Kidney (tissue), 22 donors: Measurements from ENCODE around the gene OR2H2. TPM values are rescaled to one million over a fixed set of nuclear protein-coding genes. Genes with fewer than 3 reads are reported as not detected.

Experiments used
- DNase-seq, 5 donors: peaks; one replicate each; pipeline ENCODE4 v3.0.0-alpha.2; 2013 to 2020
- FAIRE-seq: peaks from 2 replicates; lab custom pipeline; 2012; peaks lifted over from hg19 to GRCh38; lab: Jason Lieb, UNC
- H3K27ac ChIP-seq, 2 donors: one replicate each; pipeline ENCODE4 v1.7.0; 2013; ENCODE audit warnings: low read depth in 2 of 2, low read length in 2 of 2, inconsistent platforms in 1 of 2
- H3K27me3 ChIP-seq: one replicate; pipeline ENCODE4 v1.7.1; 2013; ENCODE audit warnings: low read length, inconsistent platforms; ENCODE audit not compliant: control insufficient read depth, insufficient read depth
- H3K36me3 ChIP-seq, 3 donors: one replicate each; pipeline versions ENCODE4 v1.7.0 to v1.7.1; 2013; ENCODE audit warnings: low read length in 3 of 3, control low read depth in 1 of 3, inconsistent platforms in 1 of 3; ENCODE audit not compliant: insufficient read depth in 3 of 3, control insufficient read depth in 2 of 3
- H3K4me1 ChIP-seq, 3 donors: one replicate each; pipeline versions ENCODE4 v1.7.0 to v1.7.1; 2013; ENCODE audit warnings: low read length in 3 of 3, inconsistent platforms in 1 of 3, low read depth in 1 of 3; ENCODE audit not compliant: control insufficient read depth in 2 of 3, insufficient read depth in 2 of 3
- H3K4me3 ChIP-seq, 3 donors: one replicate each; pipeline versions ENCODE4 v1.7.0 to v1.8.1; 2013; ENCODE audit warnings: low read length in 3 of 3, control low read depth in 1 of 3, inconsistent platforms in 1 of 3
- H3K9ac ChIP-seq, 3 donors: one replicate each; pipeline versions ENCODE4 v1.7.0 to v1.7.1; 2013; ENCODE audit warnings: low read length in 3 of 3, control low read depth in 1 of 3, inconsistent platforms in 1 of 3
- H3K9me3 ChIP-seq, 3 donors: one replicate each; pipeline versions ENCODE4 v1.7.0 to v1.7.1; 2013; ENCODE audit warnings: low read length in 3 of 3, control low read depth in 1 of 3, inconsistent platforms in 1 of 3; ENCODE audit not compliant: control insufficient read depth in 2 of 3, insufficient read depth in 1 of 3
- CTCF ChIP-seq: IDR thresholded peaks from 3 replicates; pipeline ENCODE4 v1.5.1; 2012; ENCODE audit warnings: mild to moderate bottlenecking, moderate library complexity, borderline replicate concordance; ENCODE audit not compliant: insufficient read depth; ENCODE audit errors: extremely low read depth
- intact Hi-C: fragments of 100-400 bp; cut with DNase I; formaldehyde crosslinking; loops from one replicate; pipeline ENCODE4 v1.11.1; 2022
- long read RNA-seq, 10 donors: library from polyadenylated mRNA in 1 of 10; unstranded in 1 of 10; transcript quantifications; one replicate each; pipeline ENCODE4 v2.0.0 and lab custom pipeline, GENCODE V29; 2021 to 2026
- polyA plus RNA-seq: library from polyadenylated mRNA; stranded (reverse); fragments of 350-450 nt; fragmentation: Illumina TruSeq; extraction: RNeasy Lipid Tissue Mini Kit (QIAGEN cat#74804); gene quantifications from one replicate; pipeline ENCODE4 v1.2.3, GENCODE V29; 2014; ENCODE audit warnings: low read depth, low replicate concordance; ENCODE audit not compliant: insufficient read depth
- total RNA-seq: library from RNA; stranded (reverse); fragmentation: NEBNext Ultra II Directional; extraction: Animal tissue kit (Norgen Biotek cat#: 25700); gene quantifications from one replicate; pipeline ENCODE4 v1.2.1, GENCODE V29; 2021
- donor health status: control.
- donor health status: control.
- donor health status: control.
- donor health status: control.
- donor health status: control.
- donor health status: DM: yes; HTN: yes; CAD: no.
- donor health status: Normal renal cell carcinoma (clear cell type).

The OR2H2 gene
- total RNA-seq: not detected
- not detected for polyA plus RNA-seq
- long read RNA-seq, donor 1: 0 reads
- long read RNA-seq, donor 2, partial matches to known transcripts: 5 of 5 reads
- long read RNA-seq, donor 2, other reads (novel, unspliced or antisense): 0 of 5 reads
- long read RNA-seq, donor 3: 0 reads
- long read RNA-seq, donor 4, partial matches to known transcripts: 28 of 28 reads
- long read RNA-seq, donor 4, other reads (novel, unspliced or antisense): 0 of 28 reads
- long read RNA-seq, donor 5: 0 reads
- long read RNA-seq, donor 6: 0 reads
- long read RNA-seq, donor 7: 0 reads
- long read RNA-seq, donor 8: 0 reads
- long read RNA-seq, donor 9: 0 reads
- long read RNA-seq, donor 10: 0 reads

- no peak within 1 kb of the TSS for H3K9ac ChIP-seq
- DNase-seq (no peak), FAIRE-seq (no peak)
- no peaks in the 10 kb centered on the region for H3K4me1 ChIP-seq
- no peak within 1 kb of the TSS for H3K27ac ChIP-seq
- TF ChIP-seq CTCF: no peak
- no peaks in the 10 kb centered on the region for H3K9me3 ChIP-seq
- no peak within 1 kb of the TSS for H3K4me3 ChIP-seq
- intact Hi-C loops: no loop called here
- H3K36me3 ChIP-seq: no peaks in the 10 kb centered on the region
- H3K27me3 ChIP-seq: no peaks in the 10 kb centered on the region
Measured at GRCh38 chr6:29584821-29585220, at the start of gene OR2H2. OR2H2 (plus strand) TSS chr6:29585121; CDS start chr6:29587945, 2,824 bp downstream.

DNA sequence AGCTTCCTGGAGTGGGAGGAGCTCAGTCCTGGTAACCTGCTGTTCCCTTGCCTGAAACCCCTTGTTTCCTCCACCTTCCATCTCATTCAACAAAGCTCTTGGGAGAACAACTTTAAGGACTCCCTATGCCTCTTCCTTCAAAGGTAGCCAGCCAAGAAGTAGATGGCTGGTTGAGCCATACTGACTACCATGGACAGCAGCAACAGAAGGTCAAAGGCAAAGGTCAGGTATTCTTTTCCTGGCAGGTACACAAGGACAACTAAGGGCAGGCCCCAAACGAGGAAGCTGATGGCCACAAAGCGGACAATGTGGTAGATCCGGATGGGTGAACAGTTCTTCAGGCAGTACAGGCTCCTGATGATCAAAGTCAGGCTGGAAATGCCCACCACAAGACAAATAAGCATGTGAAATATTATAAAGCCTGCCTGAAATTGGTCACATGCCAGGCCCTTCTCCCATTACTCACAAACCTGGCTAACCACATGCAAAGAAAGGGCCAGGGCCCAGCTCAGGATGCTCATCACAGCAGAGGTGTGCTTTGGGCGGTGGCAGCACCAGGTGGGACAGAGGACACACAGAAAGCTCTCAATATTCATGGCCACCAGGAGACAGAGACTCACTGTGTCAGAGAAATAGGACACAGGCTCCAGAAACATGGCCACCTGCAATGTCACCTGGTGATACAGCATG is 47.1 kb upstream of the OR2H2 start:
- H3K4me1 ChIP-seq: no peaks in the 10 kb centered on the region
- DNase-seq: no peak

GRCh38 chr6:29547573-29547972 is 37.3 kb upstream of the OR2H2 start:
- Histone ChIP-seq H3K27me3 (no peaks in the 10 kb centered on the region), H3K4me1 (peaks cover 0 to under 1% (median under 1%) of the 10 kb centered on the region in 3 donors), H3K4me3 (no peak overlapping the region), H3K9ac (no peak overlapping the region), H3K36me3 (no peaks in the 10 kb centered on the region), H3K27ac (no peak overlapping the region), H3K9me3 (no peaks in the 10 kb centered on the region)
- DNase-seq (no peak), FAIRE-seq (no peak)
- TF ChIP-seq CTCF: no peak
- intact Hi-C loops: no loop called here

More for the DNA sequence above, 47.1 kb upstream of the OR2H2 start:
- no peaks in the 10 kb centered on the region for H3K9me3 ChIP-seq
- H3K9ac ChIP-seq: no peak overlapping the region
- TF ChIP-seq CTCF: no peak
- H3K4me3 ChIP-seq: no peak overlapping the region
- intact Hi-C loops: no loop called here
- FAIRE-seq: no peak
- H3K27ac ChIP-seq: no peak overlapping the region
- no peaks in the 10 kb centered on the region for H3K36me3 ChIP-seq
- no peaks in the 10 kb centered on the region for H3K27me3 ChIP-seq
